Activated T-helper 1 cell treated with anti-CD3 and anti-CD28 coated beads, Interleukin-2, amount 50 U/mL, for 16 hours (primary cell): ENCODE results near the gene MIDN.

Experiments used
- DNase-seq, 2 donors: peaks; one replicate each; pipeline ENCODE4 v3.0.0-alpha.2; 2020; ENCODE audit warnings: low read depth in 1 of 2, low spot score in 1 of 2

Gene MIDN

GRCh38 chr19:1269065-1269477, 20.7 kb downstream of the MIDN start, which contains the start of gene CIRBP:
Gene CIRBP, plus strand, starts transcription at chr19:1269332. Its CDS starts 1,602 bp downstream, at chr19:1270934.
- DNase-seq: peak; percentile 98 to 99

DNA sequence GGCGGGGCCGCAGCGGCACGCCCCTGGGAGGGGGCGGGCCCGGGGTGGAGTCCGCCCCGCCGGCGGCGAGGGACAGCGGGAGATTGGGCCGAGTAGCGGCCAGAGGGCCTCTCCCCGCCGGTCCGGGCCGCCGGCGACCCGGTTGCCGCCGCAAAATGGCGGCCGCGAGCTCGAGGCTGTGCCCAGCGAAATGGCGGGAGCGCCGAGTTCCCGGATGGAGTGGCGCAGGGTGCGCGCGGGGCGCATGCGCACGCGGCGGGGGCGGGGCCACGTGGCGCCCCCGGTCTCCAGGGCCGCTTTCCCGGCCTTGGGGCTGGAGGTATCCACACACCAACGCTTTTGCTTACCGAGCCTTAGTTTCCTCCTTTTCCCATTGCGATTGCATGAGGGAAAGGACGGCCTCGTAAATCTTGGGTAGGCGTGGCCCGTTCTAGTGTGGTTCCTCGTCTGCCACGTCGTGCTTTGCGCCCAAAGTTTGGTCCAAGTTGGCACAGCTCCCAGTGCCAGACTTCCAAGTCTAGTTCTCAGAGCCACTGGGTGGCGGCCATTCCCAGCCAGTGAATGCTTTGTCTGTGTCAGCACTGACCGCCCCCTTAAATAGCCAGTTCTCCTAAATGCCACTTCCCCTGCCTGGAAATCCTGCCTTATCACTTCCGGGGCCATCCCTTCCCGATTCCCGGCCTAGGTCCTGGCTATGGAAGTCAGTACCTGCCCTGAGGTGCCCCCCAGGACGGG, 21.3 kb downstream of the MIDN start:
- DNase-seq: peak; percentile 76 to 81

DNA sequence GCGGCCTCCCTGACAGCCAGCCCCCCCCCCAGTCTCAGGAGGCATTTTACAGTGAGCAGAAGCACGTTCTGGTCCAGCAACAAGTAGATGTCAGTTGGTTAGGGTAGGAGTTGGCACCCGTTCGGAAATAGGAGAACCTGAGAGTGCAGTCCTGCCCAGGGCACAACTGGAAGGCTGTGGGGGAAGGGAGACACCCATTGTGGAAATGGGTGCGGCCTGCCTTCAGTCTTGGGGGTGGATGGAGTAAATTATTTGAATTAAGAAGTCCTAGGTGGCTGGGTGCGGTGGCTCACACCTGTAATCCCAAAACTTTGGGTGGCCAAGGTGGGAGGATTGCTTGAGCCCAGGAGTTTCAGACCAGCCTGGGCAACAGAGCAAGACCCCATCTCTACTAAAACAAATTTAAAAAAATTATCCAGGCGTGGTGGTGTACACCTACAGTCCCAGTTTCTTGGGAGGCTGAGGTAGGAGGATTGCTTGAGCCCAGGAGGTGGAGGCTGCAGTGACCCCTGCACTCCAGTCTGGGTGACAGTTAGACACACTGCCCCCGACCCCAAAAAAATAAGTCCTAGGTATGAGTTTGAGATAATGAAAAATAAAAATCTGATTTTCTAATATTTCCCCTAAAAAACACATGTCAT, 21.9 kb downstream of the MIDN start:
- no peak for DNase-seq

DNA sequence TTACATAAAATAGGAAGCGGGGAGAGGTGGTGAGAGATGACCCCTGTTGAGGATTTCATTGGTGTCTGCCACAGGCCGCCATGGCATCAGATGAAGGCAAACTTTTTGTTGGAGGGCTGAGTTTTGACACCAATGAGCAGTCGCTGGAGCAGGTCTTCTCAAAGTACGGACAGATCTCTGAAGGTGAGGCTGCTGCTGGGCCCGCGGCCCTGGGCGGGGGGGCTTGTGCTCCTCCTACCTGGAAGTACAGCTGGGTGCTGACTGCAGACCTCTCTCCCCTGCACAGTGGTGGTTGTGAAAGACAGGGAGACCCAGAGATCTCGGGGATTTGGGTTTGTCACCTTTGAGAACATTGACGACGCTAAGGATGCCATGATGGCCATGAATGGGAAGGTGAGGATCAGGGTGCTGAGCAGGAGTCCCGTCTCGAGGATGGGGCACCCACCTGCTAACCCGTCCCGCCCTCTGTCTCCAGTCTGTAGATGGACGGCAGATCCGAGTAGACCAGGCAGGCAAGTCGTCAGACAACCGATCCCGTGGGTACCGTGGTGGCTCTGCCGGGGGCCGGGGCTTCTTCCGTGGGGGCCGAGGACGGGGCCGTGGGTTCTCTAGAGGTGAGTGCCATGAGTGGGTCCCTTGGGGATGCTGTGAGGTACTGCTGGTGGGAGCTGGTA, 22.6 kb downstream of the MIDN start:
- DNase-seq: no peak

DNA sequence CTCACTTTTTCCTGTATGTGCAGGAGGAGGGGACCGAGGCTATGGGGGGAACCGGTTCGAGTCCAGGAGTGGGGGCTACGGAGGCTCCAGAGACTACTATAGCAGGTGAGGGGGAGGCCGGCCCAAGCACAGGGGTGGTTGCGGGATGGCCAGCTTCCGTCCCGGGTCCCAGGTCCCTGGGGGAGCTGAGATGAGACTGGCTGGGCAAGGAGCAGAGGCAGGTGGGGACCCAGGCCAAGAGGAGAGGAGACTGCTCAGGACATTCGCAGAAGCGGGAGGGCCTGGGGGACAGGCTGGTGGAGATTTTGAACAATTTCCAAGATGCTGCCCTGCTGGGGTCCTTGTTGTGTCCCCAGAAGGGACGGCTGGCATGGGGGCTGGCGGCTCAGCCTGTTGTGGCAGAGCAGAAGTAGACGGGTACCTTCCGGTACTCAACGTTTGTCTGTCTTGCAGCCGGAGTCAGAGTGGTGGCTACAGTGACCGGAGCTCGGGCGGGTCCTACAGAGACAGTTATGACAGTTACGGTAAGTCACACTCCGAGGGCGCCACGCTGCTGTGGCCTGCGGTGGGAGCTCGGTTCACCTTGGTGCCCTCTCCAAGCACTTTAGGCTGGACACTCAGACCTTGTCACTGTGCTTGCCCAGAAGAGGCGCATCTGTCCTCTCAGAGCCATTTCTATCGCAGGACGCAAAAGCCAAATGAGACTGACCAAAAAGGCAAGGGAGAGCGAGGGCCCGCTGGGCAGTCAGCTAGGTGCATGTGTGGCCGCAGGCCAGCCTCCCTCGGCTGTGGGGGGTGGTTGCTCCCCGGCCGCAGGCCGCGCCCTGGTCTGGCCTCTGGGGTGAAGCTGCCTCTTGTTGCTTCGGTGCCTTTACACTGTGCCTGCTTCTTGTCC, 23.4 kb downstream of the MIDN start:
- no peak for DNase-seq

DNA sequence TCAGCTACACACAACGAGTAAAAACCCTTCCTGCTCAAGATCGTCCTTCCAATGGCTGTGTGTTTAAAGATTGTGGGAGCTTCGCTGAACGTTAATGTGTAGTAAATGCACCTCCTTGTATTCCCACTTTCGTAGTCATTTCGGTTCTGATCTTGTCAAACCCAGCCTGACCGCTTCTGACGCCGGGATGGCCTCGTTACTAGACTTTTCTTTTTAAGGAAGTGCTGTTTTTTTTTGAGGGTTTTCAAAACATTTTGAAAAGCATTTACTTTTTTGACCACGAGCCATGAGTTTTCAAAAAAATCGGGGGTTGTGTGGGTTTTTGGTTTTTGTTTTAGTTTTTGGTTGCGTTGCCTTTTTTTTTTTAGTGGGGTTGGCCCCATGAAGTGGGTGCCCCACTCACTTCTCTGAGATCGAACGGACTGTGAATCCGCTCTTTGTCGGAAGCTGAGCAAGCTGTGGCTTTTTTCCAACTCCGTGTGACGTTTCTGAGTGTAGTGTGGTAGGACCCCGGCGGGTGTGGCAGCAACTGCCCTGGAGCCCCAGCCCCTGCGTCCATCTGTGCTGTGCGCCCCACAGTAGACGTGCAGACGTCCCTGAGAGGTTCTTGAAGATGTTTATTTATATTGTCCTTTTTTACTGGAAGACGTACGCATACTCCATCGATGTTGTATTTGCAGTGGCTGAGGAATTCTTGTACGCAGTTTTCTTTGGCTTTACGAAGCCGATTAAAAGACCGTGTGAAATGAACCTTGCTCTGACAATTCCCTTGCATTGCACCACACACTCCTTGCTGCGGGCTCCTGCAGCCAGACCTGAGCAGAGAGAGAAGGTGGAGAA, 24.3 kb downstream of the MIDN start:
- DNase-seq: no peak

DNA sequence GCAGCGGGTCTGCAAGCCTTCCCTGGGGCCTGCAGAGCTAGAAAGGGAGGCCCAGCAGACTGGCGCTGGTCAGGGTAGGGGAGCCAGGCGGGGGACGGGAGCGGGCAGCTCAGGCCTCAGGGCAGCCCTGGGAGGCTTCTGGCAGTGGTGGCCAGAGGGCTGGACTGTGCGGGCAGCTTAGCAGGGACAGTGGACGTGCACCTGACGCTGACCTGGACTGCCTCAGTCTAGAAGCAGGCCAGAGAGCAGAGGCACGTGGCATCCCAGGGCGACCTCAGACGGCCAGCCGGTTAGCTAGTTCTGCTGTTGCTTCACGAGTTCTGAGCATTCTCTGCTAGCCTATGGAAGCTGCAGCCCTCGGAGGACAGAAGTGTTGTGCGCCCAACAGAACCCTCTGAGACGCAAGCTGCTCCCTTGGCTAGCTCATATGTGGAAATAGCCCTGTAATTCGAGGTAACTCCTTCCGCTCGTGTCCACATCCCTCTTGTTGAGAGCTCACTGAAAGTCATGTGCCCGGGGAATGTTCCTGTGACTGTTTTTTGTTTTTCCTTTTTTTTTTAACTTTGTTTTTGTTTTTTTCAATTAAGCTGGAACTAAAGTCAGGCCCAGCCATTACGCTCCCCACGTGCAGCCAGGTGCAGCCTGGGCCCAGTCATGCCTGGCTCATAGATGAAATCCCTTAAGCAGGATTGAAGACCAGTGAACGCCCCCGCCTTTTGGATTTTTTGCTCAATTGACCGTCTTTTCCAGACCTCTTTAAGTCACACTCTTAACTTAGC, 25.1 kb downstream of the MIDN start:
- DNase-seq: no peak

- DNase-seq: no peak
Observed at GRCh38 chr19:1274081-1274851, 25.9 kb downstream of the MIDN start.

DNA sequence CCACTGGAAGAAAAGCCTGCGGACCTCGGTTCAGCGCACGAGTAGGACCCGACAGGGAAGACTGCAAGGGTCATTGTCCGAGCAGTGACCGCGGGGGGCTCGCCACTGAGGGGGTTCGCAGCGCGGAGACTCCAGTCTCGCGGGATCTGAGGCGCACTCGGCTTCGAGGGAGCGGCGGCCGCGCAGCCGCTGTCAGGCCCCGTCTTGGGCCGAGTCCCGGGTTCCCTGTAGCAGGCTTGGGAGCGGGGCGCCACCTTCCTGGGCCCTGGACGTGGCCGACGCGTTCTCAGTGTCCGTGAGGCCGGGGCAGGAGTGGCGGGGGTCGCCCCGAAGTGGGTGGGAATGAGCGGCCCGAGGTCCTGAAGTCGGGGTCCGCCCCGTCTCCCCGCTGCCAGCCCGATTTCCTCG, 26.5 kb downstream of the MIDN start:
- no peak for DNase-seq

DNA sequence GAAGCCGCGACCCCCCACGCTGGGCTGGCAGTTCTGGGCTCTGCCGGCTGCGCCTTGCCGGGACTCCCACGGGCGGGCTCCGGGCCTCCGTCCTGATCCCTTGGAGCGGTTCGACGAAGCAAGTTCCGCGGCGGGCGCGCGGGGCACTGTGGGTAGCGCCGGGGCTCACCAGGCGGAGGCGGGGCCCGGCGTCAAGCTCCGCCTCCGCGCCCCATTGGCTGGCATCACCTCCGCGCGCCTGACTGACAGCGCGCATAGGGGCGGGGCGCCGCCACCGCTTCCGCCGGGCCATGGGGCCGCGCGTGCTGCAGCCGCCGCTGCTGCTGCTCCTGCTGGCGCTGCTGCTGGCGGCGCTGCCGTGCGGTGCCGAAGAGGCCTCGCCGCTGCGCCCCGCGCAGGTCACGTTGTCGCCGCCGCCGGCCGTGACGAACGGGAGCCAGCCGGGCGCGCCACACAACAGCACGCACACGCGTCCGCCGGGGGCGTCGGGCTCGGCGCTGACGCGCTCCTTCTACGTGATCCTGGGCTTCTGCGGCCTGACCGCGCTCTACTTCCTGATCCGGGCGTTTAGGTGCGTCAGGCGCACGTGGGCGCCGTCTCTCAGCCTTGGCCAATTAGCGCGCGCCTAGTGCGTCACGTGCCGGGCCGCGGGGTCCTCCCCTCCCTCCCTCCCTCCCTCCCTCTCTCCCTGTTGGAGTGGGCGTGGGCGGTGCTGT, 27.0 kb downstream of the MIDN start, which contains the start of gene FAM174C:
Gene FAM174C (plus strand): TSS at position 271 of the 716 bp plus-strand sequence. CDS start 20 bp downstream, at position 291.
- peak; percentile 86 to 94 for DNase-seq

- no peak for DNase-seq
Observed at GRCh38 chr19:1275976-1276627, 27.7 kb downstream of the MIDN start.

DNA sequence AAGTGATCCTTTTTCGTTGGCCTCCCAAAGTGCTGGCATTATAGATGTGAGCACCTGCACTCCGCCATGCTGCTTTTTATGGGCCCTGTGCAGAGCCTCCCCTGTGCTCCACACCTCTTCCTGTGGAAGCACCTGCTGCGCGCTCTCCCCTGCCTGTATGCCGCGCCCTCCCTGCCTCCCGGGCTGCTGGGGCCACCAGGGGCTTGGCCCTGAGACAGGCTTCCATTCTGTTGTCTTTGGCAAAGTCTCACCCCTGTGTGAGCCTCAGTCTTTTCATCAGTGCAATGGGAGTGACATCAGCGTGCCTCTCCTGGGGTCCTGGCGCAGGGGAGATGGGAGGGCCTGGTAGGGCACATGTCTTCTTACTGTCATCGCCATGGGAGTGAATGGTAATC, 28.2 kb downstream of the MIDN start:
- no peak for DNase-seq

GRCh38 chr19:1277061-1277460, 28.7 kb downstream of the MIDN start:
- no peak for DNase-seq

- DNase-seq: no peak
Observed at GRCh38 chr19:1278074-1278473, 29.7 kb downstream of the MIDN start.

- DNase-seq: no peak
Observed at GRCh38 chr19:1278713-1279660, 30.6 kb downstream of the MIDN start.

DNA sequence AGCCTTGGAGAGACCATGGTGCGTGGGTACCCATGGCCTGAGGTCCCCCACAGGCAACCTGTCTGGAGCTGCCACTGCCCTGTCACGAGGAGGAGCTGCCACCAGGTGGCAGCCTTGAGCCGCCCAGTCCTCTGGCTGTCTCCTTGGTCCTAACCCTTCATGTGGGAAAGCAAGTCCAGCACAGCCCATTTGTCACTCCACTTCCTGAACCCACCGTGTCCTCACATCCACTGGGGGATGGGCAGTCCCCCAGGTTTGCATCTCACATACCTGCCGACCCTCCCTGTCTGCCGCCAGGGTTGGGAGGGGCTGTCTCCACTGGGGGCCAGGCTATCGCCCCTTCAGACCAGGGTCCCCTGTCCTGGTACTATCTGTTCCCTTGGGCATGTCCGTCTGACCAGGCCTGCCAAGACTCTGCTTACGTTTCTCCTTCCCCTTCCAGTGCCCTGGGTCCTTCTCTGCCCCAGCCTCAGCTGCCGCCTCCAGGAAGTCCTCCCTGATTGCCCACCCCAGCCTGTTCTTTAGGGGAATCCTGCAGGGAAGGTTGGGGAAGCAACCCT, 31.5 kb downstream of the MIDN start:
- DNase-seq: peak; percentile 66
